Lower leg skin (tissue), 3 donors: ENCODE results near the gene UACA.

Experiments used
- CTCF ChIP-seq, 3 donors: fragments of 450-650 bp; IDR thresholded peaks; one replicate each; pipeline ENCODE4 v1.5.1; 2016; ENCODE audit warnings: antibody characterized with exemption in 3 of 3, mild to moderate bottlenecking in 3 of 3, moderate library complexity in 2 of 3
- POLR2A ChIP-seq, 2 donors: fragments of 450-650 bp; IDR thresholded peaks; one replicate each; pipeline ENCODE4 v1.6.1; 2016 to 2017; ENCODE audit warnings: antibody characterized with exemption in 2 of 2, mild to moderate bottlenecking in 1 of 2, moderate library complexity in 1 of 2

GRCh38 chr15:70783041-70783440, 19.7 kb upstream of the UACA start:
- TF ChIP-seq CTCF (IDR thresholded peaks at IDR 0.05) (no peak), POLR2A (IDR thresholded peaks at IDR 0.05) (no peak)
